NCI-H446 (cell line): ENCODE data around the gene GGT5.

Experiments
- DNase-seq, 2 experiments: peaks; one replicate each; lab custom pipeline; 2025; lab: John Stamatoyannopoulos, UW

GGT5 gene

GRCh38 chr22:24181996-24182899 is 62.6 kb downstream of the GGT5 start:
- DNase-seq, result peak in 1 of 2 experiments; percentile 26

GRCh38 chr22:24181088-24181995 is 63.5 kb downstream of the GGT5 start, which contains the start of gene SUSD2:
TSS of gene SUSD2 (plus strand) at chr22:24181487. CDS start at chr22:24181520, 33 bp downstream.
- DNase-seq, result peak in 1 of 2 experiments; percentile 70

DNA sequence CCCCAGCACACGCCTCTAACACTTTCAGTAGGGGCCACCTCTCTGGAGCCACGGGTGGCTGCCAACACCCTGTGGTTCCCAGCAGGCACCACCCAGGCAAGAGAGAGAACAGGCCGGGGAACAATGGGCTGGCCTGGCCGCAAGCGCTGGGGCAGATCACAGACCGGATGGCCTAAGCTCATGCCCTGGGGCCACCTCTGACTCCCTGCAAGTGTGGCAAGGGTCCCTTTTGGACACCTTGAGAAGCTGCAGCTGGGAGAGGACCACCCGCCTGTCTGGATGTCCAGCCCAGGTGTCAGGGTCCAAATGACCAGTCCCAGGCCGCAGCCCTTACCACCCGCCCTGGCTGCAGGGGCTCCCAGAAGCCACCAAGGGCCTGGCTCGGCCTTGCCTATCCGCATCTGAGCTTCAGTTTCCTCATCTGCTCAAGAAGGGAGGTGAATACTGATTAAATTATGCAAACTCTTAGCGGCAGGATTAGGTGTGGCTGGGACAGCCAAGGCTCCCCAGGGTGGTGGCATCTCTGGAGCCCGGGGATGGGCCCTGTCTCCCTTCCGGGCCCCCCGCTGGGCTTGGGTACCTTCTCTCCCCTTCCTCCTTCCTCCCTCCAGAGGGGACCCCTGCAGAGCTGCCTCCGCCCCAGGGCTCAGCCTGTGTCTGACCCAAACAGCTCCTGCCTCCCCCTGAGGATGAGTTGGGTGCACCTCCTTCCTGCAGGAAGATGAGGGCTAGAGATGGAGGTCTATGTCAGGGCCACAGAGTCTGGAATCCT is 64.4 kb downstream of the GGT5 start:
- DNase-seq, result no peak

DNA sequence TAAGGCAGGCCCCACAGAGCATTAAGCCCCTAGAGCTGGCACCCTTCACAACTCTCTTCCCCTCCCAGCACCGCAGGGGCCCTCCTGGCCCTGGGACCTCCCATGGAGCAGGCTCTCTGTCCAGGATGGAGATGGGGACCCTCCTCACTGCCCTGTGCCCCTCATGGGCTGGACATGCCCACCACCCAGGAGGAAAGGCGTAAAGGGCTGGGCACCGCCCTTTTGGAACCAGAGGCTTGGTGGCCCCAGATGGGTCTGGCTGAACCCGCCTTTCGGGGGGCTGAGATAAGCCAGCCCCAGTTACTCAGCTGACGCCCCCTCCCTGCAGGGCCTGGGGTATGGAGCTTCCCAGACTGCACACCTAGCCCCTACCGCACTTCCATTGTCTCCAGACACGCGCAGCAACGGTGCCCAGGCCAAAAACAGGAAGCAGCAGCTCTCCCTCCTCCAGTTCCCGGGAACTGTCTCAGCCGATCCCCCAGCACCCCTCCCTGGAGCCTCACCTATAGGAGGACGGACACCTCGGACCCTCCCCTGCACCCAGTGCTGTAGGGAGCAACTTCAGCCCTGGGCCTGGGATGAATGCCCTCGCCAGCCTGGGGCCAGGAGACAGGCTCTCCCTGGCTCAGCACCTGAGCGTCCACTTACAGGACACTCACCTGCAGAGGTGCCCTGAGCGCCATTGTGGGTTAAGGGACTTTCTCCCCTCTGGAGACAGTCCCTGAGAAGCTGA is 65.2 kb downstream of the GGT5 start:
- DNase-seq, result no peak

- no peak for DNase-seq
Measured at GRCh38 chr22:24178502-24179440, 66.1 kb downstream of the GGT5 start.

GRCh38 chr22:24178021-24178431 is 66.9 kb downstream of the GGT5 start:
- no peak for DNase-seq

DNA sequence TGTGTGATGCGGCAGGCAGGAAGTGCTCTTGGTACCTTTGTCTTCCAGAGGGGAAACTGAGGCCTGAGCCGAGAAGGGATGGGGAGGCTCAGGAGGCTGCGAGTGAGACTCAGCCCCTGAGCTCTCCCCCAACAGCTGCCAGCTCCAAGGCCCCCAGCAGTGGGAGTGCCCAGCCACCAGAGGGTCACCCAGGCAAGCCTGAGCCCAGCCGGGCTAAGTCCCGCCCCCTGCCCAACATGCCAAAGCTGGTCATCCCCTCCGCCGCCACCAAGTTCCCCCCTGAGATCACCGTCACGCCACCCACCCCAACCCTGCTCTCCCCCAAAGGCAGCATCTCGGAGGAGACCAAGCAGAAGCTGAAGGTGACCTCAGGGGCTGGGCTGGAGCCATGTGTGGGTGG is 67.4 kb downstream of the GGT5 start:
- no peak for DNase-seq

DNA sequence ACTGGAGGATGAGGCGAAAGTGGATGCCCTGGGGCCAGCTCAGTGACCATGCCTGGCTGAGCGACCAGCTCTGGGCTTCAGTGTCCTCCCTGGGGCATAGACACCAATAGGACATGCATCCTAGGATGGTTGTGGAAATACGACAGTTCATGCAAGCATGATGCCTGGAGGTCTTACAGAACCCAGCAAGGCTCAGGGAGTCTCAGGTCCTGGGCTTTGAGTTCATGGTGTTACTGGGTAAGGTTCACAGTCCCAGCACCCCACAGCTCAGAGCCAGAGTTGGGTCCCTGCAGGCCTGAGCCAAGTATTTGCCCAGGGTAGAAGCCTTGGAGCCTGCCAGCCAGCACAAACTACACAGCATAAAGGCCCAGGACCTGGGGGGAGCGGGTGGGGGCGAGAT is 67.8 kb downstream of the GGT5 start:
- DNase-seq, result no peak

DNA sequence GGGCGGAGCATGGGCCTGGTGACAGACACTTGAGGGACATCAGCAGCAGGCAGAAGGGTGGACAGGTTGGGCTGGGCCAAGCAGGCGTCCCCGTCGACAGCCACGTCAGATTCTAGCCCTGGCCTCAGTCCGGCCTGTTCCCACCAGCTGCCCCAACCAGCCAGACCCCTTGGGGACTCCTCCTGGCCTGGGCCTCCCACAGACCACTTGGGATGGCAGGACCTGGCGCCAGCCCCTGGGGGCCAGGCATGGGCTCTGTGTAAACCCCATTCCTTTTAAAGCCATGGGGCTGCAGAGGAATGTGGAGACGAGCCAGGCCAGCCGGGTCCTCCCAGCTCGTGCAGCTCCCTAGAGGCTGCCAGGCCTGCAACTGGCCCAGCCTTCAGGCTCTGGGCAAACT is 68.3 kb downstream of the GGT5 start:
- no peak for DNase-seq

- DNase-seq, result no peak
Measured at GRCh38 chr22:24176040-24176439, 68.8 kb downstream of the GGT5 start.

GRCh38 chr22:24175160-24175808 is 69.6 kb downstream of the GGT5 start:
- peak in 1 of 2 experiments; percentile 68 for DNase-seq

GRCh38 chr22:24171822-24172221 is 73.1 kb downstream of the GGT5 start:
- DNase-seq, result no peak

- no peak for DNase-seq
Measured at GRCh38 chr22:24170632-24171031, 74.2 kb downstream of the GGT5 start.

- DNase-seq, result no peak
Measured at GRCh38 chr22:24170188-24170587, 74.7 kb downstream of the GGT5 start.
